Effector CD8-positive, alpha-beta T cell (primary cell): ENCODE measurements around the gene DLG3.

Experiments
- DNase-seq: peaks from one replicate; lab custom pipeline; 2025; lab: John Stamatoyannopoulos, UW

Gene DLG3

DNA sequence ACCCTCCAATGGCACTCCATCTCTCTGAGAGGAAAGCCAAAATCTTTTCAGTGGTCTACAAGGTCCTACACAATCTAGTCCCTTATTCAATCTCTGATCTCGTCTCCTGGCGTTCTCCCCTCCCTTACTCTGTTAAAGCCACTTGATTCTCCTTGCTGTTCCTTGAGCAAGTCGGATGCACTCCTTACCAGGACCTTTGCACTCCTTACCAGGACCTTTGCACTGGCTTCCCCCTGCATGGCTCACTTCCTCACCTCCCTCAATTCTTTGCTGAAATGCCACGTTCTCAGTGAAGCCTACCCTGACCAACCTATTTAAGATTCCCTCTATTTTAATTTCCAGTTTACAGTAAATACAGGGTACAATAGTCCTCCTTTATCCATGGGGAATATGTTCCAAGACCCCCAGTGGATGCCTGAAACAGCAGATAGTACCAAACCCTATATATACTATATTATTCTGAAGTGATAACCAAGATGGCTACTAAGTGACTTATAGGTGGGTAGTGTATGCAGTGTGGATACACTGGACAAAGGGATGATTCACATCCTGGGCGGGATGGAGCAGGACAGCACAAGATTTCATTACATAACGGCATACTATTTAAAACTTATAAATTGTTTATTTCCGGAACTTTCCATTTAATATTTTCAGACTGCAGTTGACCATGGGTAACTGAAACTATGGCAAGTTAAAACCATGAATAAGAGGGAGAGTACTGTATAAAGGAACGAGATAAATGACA, 6.5 kb upstream of the DLG3 start:
- DNase-seq, result no peak

DNA sequence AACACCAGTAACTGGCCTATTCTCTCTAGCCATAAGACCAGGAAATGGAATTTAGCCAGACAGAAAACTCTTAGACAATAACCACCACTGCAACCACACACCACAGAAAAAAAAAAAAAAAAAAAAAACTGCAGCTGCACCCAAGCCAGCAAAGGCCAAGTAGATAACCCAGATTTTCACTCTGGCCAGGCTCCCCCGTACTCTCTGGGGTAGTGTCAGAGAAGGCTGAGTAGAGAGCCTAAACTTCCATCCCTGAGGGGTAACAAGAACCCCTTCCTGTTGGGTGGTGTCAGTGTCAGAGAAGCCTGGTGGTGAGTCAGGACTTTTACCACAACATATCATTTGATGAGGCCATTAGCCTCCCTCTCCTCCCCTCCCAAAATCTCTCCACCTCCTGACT, 5.6 kb upstream of the DLG3 start:
- no peak for DNase-seq

DNA sequence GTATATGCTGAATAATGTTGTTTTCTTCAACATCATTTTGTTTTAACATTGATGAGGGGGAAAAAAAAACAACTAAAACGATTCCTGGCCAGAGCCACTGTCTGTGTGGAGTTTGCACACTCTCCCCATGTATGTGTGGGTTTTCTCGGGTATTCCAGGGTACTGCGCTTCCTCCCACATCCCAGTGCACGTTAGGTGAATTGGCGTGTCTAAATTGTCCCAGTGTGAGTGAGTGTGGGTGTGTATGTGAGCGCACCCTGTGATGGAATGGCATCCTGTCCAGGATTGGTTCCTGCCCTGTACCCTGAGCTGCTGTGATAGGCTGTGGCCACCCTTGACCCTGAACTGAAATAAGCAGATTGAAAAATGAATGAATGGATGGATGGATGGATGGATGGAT, 2.4 kb upstream of the DLG3 start:
- DNase-seq, result no peak

DNA sequence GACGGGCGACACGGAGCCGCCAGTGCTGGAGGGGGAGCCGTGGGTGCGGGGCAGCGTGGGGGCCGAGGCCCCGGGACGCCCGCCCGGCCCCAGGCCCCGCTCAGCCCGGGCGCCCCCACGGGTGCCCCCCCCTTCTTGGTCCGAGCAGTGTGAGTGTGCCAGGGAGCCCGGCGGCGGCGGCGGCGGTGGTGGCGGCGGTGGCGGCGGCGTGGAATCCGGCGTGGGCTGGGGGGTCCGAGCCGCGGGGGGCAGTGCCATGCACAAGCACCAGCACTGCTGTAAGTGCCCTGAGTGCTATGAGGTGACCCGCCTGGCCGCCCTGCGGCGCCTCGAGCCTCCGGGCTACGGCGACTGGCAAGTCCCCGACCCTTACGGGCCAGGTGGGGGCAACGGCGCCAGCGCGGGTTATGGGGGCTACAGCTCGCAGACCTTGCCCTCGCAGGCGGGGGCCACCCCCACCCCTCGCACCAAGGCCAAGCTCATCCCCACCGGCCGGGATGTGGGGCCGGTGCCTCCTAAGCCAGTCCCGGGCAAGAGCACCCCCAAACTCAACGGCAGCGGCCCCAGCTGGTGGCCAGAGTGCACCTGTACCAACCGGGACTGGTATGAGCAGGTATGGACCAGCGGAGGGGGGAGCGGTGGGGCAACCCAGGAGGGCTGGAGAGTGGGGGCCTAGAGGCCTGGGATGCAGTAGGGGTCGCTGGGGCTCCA, 466 bp downstream of the DLG3 start:
- no peak for DNase-seq

DNA sequence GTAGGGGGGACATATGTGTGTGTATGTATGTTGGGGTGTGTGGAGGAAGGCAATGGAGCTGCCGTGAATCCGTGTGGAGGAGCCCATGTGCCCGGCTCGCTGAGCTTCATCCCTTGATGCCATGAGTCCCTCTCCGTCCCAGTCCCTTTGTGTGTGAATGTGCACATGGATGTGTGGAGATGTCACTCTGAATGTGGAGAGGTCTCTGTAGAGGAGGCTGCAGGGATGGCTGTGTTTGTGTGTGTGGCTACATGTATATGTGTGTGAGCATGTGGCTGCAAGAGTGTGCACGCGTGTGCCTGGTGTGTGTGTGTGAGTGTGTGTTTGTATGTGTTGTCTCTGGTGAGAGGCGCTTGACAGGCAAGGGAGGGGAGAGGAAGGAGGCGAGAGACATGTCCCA, 1.3 kb downstream of the DLG3 start:
- DNase-seq, result no peak

DNA sequence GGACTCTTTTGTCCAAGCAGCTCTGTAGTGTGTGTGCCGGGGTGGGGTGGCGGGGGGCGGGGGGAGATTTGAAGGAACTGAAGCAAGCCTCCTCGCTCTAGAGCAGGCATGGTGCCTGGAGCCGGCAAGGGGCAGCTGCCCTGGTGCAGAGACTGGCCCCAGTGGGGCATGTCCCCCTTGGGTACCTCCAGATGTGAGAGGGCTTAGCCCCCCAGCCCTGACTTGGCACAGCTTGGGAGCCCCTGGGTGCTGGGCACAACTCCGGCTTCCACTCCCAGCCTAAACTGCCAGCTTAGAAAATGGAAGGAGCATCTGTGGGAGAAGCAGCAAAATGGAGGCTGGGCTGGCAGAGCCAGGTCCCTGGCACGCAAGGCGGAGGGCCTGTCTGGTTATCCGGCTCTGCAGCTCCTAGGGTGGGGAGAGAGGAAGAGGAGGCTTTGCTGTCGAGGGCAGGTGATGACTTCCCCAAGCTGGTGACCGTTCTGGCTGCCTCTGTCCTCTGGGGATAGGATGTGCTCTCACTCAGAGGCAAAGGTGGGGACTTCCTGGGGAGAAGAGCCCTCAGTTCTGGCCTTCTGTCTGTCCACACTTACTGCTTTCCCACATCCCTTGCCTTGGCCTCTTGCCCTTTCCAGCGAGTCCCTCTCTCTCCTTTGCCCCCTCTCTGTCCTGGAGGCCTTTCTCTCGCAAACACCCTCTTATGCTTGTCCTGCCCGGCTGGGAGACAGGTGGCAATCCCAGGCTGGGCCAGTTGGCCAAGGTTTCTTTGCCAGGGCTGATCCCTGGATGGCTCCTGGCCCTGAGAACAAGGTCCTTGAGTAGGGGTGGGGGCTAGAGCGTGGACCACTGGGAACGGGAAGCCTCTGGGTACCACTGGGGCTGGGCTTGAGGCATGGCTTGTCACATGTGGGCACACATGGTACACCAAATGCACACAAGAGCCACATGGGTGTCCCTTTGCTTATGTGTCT, 2.0 kb downstream of the DLG3 start:
- no peak for DNase-seq

DNA sequence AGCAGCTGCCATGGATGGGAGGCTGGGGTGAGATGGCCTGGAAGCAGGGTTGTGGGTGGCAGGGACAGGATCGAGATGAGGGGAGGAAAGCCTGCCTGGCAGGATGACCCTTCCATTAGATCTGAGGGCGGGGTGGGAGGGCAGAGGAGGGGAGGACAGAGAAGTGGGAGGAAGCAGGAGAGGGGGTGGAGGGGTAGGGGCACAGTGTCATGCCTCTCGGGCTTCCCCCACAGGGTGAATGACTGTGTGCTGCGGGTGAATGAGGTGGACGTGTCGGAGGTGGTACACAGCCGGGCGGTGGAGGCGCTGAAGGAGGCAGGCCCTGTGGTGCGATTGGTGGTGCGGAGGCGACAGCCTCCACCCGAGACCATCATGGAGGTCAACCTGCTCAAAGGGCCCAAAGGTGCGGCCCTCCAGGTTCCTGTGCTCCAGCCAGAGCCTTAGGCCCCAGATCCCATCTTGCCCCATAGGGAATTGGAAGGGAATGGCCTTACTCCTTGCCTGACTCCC, 4.9 kb downstream of the DLG3 start:
- DNase-seq, result no peak

DNA sequence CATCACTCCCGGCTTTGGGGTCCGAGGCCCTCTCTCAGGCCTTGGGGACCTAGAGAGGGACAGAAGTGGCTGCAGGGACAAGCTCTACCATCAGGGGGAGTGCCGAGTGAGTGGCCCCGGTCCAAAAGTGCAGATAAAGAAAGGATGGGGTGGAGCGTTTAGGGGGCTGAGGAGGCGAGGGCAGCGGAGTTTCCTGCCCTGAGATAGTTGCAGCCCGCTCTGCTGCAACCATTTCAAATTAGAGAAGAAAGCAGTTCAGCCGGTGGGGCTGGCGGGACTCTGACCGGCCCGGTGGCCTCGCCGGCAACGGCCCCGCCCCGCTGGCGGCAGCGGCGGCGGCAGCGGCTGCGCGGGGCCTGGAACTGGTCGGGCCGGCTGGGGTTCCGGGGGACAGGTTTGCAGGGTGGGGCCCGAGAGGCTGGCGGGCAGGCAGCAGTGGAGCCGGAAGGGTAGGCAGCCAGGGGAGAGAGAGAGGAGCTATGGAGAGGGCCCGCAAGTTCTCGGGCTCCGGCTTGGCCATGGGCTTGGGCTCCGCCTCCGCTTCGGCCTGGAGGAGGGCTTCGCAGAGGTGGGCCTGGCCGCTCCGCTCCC, 7.6 kb downstream of the DLG3 start:
- peak; percentile 13 for DNase-seq

DNA sequence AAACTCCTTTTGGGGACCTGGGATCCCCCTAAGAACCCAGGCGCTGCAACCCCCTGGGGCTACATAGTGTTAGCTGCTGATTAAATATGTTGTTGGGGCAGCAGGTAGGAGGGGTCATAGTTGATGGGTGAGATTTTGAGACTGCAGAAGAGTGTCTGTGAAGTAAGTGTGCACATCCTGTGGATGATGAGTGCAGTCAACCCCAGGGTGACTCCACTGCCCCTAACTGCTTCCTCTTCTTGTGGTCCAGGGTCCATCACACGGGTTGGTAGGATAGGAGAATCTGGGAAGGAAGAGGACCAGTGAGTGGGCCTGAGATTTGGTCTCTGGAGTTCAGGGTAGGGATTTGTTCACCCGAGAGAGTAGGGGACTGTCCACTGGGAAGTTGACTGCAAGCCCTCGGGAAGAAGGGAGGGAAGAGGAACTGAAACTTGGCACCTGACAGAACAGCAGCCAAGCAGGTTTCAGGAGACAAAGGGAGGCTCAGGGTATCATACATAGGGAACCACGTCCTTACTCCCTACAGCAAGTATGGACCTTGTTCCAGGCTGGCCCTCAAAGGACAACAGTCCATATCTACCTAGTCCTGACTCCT, 8.5 kb downstream of the DLG3 start:
- no peak for DNase-seq

DNA sequence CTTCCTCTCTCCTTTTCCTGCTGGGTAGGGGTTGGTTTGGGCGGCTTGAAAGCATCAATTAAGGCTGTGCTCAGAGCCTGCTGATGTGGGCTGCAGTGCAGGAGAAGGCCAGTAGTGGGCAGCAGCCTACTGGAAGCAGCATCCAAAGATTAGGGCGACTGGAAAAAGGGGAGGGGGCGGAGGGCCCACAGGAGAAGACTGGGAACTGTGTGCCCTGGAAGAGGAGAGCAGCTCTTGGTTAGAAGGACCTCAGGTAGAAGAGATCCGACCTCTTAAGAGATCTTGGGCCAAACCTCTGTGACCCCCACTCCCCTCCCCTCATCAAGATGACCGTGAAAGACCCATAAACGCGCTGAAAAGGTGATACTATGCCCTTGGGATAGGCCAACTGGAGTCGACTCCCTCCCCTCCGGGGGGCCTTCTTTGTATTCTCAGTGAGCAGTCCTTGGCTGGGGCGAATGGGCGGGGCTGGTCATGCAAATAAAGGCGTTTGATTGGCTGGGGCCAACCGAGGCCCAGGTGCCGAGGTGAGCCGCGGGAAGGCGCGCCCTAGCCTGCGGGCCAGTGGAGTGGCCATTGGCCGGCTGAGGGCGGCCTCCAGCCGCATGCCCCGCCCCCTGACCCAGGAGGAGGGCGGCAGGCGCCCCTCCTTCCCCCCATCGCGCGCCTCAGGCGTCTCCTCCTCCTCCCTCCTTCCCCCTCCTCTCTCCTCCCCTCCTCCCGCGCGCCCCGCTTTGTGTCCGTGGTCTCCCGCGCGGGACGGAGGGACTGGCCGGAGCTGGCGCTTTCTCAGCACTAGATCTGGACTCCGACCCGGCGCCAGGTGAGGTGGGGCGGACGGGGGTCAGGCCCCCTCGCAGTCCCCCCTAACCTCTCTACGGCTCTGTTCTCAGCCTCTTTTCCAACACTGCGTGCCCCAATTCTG, 10.1 kb downstream of the DLG3 start:
- peak; percentile 53 for DNase-seq

DNA sequence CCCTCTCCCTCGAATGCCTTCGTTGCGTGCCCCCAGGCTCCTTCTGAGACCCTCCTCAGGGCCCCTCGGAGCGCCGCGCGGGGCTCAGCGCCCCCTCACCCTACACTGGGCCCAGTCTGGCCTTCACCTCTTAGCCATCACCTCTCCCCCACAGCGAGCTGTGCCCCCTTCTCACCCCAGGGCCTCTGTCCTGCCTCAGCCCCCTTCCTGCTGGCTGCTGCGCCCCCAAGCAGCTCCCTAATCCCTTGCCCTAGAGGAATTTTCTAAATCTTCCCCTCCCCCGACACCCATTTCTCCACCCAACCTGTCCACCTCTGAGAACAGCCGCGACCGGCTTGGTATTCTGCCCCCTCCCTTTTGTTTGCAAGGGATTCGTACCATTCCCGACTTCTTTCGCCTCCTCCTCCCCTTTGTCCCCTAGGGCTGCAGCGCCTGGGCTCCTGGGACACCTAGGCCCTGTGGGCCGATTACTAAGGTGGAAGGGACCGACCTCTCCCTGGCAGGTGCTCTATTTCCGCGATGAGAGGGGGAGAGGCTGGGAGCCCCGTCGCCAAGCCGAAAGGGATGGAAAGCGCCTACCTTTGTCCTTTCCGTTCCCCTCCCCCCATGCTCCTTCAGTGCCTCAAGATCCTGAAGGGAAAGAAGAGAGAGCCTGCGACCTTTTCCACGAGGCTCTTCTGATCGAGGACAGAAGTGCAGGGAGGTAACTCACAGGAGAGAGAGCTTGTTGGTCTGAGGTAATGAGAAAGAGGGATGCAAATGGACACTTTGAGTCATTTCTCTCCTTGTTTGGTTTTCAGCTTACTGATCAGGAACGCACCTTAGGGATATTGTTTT, 10.9 kb downstream of the DLG3 start:
- no peak for DNase-seq

DNA sequence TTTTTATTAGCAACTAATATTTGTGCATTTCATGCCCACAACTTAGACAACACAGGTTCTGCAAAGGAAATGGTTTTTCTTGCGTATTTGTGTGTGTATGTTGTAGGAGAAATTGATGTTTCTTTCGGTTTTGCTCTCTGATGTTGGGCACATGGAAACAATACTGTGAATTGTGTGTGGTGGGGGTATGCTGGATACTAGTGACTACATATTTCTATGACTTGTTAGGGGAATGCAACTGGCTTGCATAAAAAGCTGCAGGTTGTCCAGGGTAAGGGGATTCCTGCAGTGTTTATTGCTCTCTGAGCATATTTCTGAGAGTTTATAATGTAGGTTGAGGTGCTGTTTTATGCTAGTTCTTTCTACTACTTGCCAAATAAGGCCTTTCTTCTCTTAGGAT, 11.6 kb downstream of the DLG3 start:
- DNase-seq, result no peak

DNA sequence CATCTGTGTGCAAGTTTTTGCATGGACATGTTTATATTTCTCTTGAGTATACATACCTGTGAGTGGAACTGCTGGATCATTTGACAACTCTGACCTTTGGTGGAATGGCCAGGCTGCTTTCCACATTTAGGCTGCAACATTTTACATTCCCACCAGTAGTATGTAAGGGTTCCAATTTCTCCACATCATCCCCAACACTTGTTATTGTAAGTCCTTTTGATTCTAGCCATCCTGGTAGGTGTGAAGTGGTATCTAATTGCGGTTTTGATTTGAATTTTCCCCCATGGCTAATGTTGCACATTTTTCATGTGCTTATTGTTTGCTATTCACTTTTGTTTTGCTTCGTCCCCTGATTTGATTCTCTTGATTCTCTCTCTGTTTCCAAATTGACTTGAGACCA, 16.4 kb downstream of the DLG3 start:
- DNase-seq, result no peak

DNA sequence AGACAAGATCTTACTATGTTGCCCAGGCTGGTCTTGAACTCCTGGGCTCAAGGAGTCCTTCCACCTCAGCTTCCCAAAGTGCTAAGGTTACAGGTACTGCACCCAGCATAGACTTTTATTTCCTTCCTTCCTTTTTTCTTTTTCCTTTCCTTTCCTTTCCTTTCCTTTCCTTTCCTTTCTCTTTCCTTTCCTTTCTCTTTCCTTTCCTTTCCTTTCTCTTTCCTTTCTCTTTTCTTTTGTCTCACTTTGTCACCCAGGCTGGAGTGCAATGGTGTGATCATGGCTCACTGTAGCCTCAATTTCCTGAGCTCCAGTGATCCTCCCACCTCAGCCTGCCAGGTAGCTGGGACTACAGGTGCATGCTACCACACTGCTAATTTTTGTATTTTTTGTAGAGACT, 19.4 kb downstream of the DLG3 start:
- DNase-seq, result no peak

DNA sequence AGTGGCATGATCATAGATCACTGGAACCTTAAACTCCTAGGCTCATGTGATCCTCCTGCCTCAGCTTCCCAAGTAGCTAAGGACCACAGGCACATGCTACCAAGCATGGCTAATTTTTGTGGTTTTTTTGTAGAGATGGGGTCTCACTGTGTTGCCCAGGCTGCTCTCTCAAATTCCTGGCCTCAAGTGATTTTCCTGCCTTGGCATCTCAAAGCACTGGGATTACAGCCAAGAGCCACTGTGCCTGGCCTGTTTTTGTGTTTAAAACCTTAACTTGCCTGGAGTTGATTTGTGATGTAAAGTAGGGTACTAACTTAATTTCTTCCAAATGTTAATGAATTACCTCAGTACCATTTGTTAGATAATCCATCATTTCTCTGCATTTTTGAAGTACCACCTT, 22.3 kb downstream of the DLG3 start:
- DNase-seq, result no peak

DNA sequence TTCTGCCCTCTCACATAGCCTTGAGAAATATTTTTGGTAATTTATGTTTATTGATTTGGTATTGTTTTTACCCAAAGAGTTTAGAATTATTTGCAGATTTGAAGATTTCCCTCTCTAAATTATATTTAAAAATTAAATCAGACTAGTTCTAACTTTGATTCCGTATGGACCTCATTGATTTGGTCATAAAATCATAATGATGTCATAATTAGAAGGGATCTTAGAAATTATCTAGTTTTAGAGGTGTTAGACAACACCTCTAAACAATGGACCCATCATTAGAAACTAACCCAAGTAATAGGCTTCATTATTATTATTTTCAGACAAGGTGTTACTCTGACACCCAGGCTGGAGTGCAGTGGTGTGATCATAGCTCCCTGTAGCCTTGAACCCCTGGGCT, 24.1 kb downstream of the DLG3 start:
- DNase-seq, result no peak

DNA sequence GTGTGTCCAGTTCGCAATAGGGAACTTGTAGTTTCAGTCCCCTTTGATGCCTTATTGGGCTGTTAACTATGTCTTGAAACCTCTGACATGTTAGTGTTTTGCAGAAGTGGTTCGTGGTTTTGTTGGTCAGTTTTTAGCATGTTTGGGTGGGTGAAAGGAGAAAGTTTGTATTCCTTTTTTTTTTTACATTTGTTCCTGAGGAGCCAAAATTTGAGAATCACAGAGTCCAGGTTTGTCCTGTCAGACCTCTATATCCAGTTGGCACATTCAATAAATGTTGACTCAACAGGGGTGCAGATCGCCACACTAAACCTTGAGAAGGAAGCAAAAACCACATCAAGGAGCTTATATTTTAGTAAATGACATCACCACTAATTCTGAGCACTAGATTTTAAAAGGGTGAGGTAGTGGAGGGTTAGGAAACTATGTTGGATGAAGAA, 26.2 kb downstream of the DLG3 start:
- no peak for DNase-seq

DNA sequence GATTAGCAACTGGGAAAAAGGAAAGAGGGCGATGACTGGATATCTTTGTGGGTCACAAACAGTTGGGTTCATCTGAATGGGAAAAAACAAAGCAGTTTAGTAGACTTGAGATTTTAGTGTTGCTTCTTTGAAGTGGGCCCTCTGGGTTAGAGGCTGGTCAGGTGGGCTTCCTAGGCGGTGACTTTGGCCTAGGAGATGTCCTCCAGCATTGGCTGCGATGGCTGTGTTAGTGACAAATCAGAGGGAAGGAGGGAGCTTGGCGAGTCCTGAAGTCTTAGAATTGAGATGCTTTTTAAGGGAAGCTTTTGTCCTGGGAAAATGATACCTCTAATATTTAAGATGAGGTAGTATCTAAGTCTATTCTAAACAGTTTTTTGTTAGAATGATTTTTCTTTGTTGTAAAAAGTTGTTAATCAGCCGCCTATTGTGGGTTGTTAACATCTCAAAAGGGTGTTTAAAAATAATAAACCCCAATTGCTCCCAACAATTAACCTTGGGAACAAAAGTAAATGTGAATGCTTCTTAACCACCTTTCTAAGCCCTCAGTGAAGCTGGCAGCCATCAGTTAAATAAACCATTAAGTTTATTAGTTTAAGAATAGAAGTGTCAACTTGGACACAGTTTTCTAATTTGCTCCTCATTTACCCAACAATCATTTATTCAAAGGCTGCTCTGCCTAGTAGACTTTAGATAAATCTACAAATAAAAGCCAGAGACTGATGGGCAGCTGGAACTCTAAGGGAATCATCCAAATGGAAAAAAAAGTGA, 31.7 kb downstream of the DLG3 start:
- no peak for DNase-seq
